ENCODE data around the gene RPL15.

GRCh38 chr3:23873941-23874340, 43.0 kb upstream of the RPL15 start:
- no peak for TF ChIP-seq POLR2A (IDR thresholded peaks at IDR 0.05)
- no peak for TF ChIP-seq CTCF (IDR thresholded peaks at IDR 0.05)
